ENCODE results near the gene SHTN1.

The SHTN1 gene

DNA sequence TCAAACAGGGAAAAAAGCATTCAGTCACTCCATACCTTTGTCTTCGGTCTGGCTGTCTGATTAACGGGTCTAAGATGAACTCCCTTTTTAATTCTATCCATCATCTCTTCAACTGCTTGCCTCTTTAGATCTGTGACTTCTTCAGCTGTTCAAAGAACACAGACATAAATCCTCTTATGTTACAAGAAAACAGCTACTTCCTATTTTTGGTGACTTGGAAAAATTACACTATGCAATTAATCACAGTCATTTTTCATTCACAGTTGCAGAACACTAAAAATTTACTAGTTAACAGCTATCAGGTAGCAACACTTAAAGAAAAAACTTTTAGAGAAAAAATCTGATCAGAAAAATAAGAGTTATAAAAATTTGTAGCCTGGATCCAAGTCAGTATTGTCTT lies 89.6 kb downstream of the SHTN1 start:
- no peak for DNase-seq

DNA sequence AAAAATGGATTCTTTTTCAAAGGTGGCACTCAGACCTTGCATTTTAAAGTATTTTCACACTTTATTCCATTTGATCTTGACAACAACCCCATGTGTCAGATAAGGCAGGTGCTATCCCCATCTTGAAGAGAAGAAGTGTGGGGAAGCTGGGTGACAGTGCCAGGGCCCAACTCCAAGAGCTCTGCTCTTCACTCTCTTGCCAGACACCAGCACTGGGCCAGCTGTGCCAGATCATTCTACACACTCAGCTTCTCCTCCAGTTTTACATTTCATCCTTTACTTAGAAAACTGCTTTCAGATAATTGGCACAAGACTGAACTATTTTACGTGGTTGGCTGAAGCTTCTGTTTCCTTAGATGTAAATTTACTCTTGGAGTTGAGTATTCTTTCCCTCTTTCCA lies 91.3 kb downstream of the SHTN1 start:
- DNase-seq = no peak

DNA sequence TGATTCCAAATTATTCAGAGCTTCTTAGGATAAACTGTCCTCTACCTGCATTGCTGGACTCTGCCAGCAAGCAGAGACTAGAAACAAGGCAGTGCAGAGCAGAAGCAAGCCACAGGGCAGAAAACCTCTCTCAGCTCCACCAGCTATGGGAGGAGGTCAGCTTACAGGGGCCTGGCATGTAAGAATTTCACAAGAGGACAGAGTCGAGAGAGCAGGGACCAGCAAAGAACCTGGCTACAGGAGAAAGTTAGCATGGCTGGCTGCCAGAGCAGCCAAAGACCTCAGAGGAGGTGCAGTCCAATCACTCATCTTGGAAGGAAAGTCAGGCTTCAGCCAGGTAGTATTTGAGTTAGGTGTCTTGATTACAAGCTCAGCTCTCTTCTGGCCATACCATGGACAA lies 92.8 kb downstream of the SHTN1 start:
- DNase-seq = no peak

GRCh38 chr10:116910910-116911309 lies 94.1 kb downstream of the SHTN1 start:
- DNase-seq = no peak

GRCh38 chr10:116909307-116909706 lies 95.7 kb downstream of the SHTN1 start:
- DNase-seq = no peak

DNA sequence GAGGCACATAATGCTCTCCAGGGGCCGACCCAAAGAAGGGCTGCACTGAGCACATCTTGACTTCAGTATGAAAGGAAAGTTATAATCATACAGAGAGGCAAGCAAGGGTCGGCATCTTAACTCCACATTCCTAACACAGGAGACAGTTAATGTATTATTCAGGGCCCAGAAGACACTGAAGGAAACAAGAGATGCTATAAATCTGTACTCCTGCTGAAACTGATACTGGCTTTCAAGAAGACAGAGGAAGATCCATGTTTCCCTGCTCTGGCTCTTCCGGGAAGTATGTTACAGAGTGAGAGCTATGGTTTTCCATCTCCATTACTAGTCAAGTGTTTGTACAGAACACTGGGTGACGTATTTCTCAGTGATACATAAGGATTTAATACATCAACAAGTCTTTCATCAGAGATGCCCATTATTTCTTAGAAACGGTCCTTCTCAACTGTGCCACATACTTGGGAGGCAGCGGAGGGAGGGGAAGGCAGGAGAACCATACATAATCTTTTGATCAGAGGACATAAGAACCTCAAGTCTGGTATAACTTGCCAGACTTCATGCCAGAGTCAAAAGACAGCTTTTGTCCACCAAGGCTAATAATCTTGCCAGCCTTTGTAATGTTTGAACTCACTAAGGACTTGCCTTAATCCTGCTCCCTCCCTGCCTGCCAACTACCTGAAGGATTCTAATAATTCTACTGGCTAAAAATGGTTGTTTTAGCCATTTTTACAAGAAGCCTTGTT lies 97.6 kb downstream of the SHTN1 start:
- DNase-seq = no peak

DNA sequence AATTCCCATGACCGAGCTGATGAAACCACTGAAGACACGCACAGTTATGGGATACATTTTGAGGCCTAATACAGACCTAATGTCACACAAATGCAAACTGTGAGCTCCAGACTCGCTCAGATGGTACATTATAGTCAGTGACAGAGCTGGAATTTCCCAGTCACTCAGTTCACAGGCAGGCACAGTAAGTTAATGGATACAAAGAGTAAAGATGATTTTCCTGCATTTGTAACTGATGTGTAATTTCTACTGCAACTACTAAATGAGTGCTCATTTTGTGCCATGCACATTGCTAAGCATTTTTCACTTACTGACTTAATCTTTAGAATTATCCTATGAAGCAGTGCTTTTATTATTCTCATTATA lies 99.2 kb downstream of the SHTN1 start:
- no peak for DNase-seq

GRCh38 chr10:116899626-116900025 lies 105.4 kb downstream of the SHTN1 start:
- DNase-seq = no peak

- DNase-seq = no peak
Measured at GRCh38 chr10:116893686-116894037, 111.3 kb downstream of the SHTN1 start.

GRCh38 chr10:116892907-116893685 lies 111.9 kb downstream of the SHTN1 start:
- peak; percentile 52 for DNase-seq

GRCh38 chr10:116891208-116891607 lies 113.8 kb downstream of the SHTN1 start:
- DNase-seq = no peak

DNA sequence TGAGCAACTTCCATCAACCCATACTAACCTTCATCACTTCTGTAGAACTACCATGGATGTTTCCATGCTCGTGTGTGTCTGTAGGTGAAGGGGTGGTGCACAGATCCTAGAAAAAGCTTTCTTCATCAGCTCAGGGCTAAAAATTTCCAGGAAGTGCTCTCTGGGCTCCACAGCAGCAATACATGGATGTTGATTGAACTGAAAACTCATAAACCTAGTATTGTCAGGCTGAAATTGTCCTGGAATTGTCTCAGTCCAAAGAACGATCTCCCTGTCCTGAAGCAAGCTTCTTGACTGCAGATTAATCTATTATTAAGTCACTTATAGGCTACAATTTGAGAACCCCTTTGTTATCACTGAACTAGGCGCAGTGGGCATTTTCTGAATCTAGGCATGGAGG lies 115.9 kb downstream of the SHTN1 start:
- DNase-seq = no peak

- no peak for DNase-seq
Measured at GRCh38 chr10:116888380-116889055, 116.5 kb downstream of the SHTN1 start.

DNA sequence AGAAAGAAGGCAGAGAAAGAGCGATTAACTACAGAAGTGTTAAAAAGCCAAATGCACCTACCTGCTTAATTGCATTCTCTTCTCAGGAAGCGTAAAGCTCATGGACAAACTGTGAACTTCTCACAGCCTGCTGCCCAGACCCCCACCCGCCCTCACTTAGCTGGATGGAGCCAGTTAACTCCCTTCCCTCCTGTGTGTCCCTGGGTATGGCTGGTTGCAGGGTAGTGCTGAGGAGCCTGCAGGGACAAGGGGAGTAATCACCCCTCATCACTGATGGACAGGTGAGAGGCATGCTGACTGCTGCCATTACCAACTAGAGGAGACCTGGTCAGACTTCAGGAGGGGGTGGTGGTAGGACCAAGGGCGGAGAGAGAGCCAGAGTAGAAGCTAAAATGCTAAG lies 118.2 kb downstream of the SHTN1 start:
- DNase-seq = no peak

- no peak for DNase-seq
Measured at GRCh38 chr10:116882639-116883038, 122.3 kb downstream of the SHTN1 start.

DNA sequence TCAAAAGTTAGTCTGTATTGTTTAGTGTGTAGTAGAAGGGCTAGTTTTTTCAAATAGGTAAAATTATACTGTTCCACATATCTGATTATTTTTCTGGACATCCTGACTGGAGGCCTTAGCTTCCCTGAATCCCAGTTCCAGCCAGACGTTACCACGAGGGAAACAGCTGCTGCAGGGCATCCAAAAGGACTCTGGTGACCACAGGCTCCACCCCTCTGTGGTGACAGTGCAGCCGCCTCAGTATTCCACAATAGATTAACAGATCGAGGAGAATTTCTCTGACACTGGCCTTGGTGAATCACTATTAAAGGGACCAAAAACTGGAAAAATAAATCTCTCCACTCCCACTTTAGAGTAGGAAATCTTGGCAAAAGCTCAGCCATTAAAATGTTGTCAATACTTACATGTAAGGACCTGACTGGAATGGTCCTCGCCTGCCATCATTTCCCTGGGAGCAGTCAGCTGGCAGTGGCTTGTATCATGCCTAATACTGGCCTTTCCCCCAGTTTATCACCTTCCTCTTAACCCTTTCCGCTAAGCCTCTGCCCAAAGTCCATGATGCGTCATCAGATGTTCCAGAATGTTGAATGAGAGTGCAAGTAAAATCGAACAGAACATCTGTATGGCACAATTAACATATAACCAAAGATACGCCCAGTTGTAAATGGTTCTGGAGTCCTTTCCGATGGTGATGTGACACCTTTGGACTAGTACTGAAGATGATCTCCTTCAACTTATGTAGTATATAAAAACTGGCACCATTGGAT lies 124.1 kb downstream of the SHTN1 start:
- no peak for DNase-seq

DNA sequence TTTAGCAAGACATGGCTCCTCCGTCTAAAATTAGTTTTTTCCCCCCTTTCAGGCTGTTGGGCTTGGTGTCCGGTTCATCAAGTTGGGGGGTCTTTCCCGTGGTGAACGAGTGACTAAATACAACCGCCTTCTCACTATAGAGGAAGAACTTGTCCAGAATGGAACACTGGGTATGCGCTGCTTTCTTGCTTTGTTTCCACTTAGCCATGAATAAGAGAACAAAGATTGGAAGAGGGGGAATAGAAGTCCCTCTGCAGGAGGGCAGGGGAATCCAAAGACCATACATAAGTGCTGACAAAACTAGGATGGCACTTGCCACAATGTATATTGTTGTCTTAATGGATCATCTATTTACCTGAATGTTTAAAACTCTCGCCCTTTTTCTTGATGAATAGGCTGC lies 125.2 kb downstream of the SHTN1 start:
- DNase-seq = no peak

GRCh38 chr10:116878123-116878522 lies 126.9 kb downstream of the SHTN1 start:
- no peak for DNase-seq

- DNase-seq = no peak
Measured at GRCh38 chr10:116877391-116877790, 127.6 kb downstream of the SHTN1 start.

- DNase-seq = no peak
Measured at GRCh38 chr10:116875897-116876296, 129.1 kb downstream of the SHTN1 start.

DNA sequence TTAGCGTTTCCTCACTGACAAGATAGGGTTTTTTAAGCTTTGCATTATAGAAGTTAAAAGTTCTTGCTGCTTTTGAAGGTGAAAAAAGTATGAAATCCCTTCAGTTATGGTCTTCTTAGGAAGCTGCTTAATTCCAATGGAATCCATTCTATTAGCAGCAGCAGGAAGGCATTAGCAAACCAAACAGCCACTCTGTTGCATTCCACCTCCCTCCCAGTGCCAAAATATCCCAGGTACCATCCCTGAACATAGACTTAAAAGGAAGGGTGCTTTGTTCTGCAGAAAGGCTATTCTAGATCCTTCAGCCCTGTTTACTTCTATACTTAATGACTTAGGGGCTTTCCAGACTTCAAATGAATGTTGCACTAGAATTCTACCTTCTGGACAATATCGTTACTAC lies 131.9 kb downstream of the SHTN1 start:
- DNase-seq = no peak

DNA sequence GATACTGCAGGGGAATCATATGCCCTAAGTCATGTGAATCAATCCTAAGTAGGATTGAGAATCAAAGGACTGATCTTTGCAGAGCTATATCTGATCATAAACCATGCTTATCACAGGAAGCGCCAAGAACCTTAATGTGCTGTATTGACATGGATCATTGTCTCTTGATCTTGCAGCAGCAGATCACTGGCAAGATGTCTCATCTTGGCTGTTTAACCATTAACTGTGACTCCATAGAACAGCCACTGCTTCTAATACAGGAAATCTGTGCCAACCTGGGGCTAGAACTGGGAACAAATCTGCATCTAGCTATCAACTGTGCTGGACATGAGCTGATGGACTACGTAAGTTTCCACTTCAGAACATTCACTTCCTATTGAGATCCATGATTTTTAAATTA lies 134.0 kb downstream of the SHTN1 start:
- DNase-seq = no peak

DNA sequence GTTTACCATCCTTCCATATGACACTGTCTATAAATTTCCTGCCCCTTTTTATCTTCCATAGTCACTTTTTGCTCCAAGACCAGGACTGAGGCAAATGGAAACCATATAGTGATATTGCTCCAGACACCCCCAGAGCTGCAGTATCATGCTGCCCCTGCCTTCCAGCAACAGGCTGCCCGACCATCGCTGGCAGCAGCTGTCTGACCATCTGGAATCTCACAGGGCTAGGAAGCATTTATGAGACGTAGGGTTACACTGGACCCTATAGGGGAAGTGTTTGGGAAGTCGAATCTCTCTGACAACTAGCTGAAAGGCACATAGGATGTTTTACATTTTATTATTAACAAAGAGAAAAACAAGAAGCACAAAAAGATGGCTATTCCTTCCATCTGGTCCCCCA lies 136.3 kb downstream of the SHTN1 start:
- DNase-seq = no peak

Data from NCI-H1436 treated with DMSO at 0.1 percent for 48 hours (cell line).